IMR-90 (cell line): Measurements from ENCODE around the gene NEO1. TPM values are rescaled to one million over a fixed set of nuclear protein-coding genes. Genes with fewer than 3 reads are reported as not detected.

Experiments used
- ATAC-seq: fragments of 200-7000 bp; cut with Tn5 transposase; 2 replicates; pipeline ENCODE4 v1.9.1; 2020; ENCODE audit warnings: low read depth, mild to moderate bottlenecking, moderate library complexity
- BruUV-seq: library from RNA; stranded (reverse); fragments of 400-500 nt; replicated peaks from 2 replicates; lab custom pipeline; 2021; lab: Mats Ljungman, UMichigan
- CTCF ChIA-PET: fragments of 300-600 bp; formaldehyde crosslinking; extraction: SDS; loops from one replicate; lab custom pipeline; 2021; ENCODE audit warnings: antibody characterized with exemption; lab: Yijun Ruan, JAX
- POLR2A ChIA-PET: fragments of 300-600 bp; sonication (Branson Sonifier 250); formaldehyde crosslinking; loops from one replicate; lab custom pipeline; 2022; ENCODE audit warnings: antibody characterized with exemption; ENCODE audit not compliant: unreplicated experiment; lab: Charles Lee
- DNase-seq: peaks from one replicate; pipeline ENCODE4 v3.0.0; 2013
- H2AFZ ChIP-seq: replicated peaks from 2 replicates; pipeline ENCODE3; 2013; ENCODE audit warnings: low read length, mild to moderate bottlenecking; ENCODE audit not compliant: poor library complexity
- H2AK5ac ChIP-seq: 2 replicates; pipeline ENCODE4 v1.6.1; 2013; ENCODE audit warnings: low read depth, low read length, inconsistent platforms
- H2AK9ac ChIP-seq: replicated peaks from 2 replicates; pipeline ENCODE3; 2013; ENCODE audit warnings: mild to moderate bottlenecking, low read depth, low read length, moderate library complexity; ENCODE audit not compliant: poor library complexity
- H2BK120ac ChIP-seq: 2 replicates; pipeline ENCODE4 v1.6.1; 2013; ENCODE audit warnings: low read depth, low read length, inconsistent platforms
- H2BK15ac ChIP-seq: 3 replicates; pipeline ENCODE4 v1.6.1; 2013; ENCODE audit warnings: low read depth, low read length, inconsistent platforms
- H2BK20ac ChIP-seq: 2 replicates; pipeline ENCODE4 v1.6.1; 2013; ENCODE audit warnings: low read depth, mild to moderate bottlenecking, inconsistent platforms, low read length, moderate library complexity
- H2BK5ac ChIP-seq: 2 replicates; pipeline ENCODE4 v1.6.1; 2013; ENCODE audit warnings: mild to moderate bottlenecking, low read depth, low read length, inconsistent platforms; ENCODE audit not compliant: poor library complexity, severe bottlenecking
- H3K14ac ChIP-seq: replicated peaks from 2 replicates; pipeline ENCODE4 v1.6.1; 2013; ENCODE audit warnings: low read depth, low read length, inconsistent platforms
- H3K18ac ChIP-seq: 2 replicates; pipeline ENCODE4 v1.6.1; 2013; ENCODE audit warnings: low read depth, low read length, control low read depth
- H3K23ac ChIP-seq: 2 replicates; pipeline ENCODE4 v1.6.1; 2013; ENCODE audit warnings: low read depth, low read length, inconsistent platforms
- H3K27ac ChIP-seq: 2 replicates; pipeline ENCODE4 v1.5.1; 2013; ENCODE audit warnings: mild to moderate bottlenecking, control low read depth, low read length; ENCODE audit not compliant: insufficient read depth
- H3K27me3 ChIP-seq: 2 replicates; pipeline ENCODE4 v1.6.1; 2013; ENCODE audit warnings: low read length; ENCODE audit not compliant: control insufficient read depth, insufficient read depth
- H3K36me3 ChIP-seq: 2 replicates; pipeline ENCODE4 v1.6.1; 2013; ENCODE audit warnings: low read length, mixed read lengths; ENCODE audit not compliant: control insufficient read depth, insufficient read depth
- H3K4ac ChIP-seq: 2 replicates; pipeline ENCODE4 v1.6.1; 2013; ENCODE audit warnings: low read depth, low read length, inconsistent platforms
- H3K4me1 ChIP-seq: 2 replicates; pipeline ENCODE4 v1.6.1; 2013; ENCODE audit warnings: low read length, mixed read lengths; ENCODE audit not compliant: control insufficient read depth, insufficient read depth
- H3K4me2 ChIP-seq: 2 replicates; pipeline ENCODE4 v1.6.1; 2013; ENCODE audit warnings: low read depth, mild to moderate bottlenecking, control low read depth, low read length, moderate library complexity
- H3K4me3 ChIP-seq: 2 replicates; pipeline ENCODE4 v1.5.1; 2013; ENCODE audit warnings: low read depth, mild to moderate bottlenecking, control low read depth, low read length, moderate library complexity; ENCODE audit not compliant: insufficient read depth
- H3K56ac ChIP-seq: 2 replicates; pipeline ENCODE4 v1.6.1; 2013; ENCODE audit warnings: low read length, inconsistent platforms; ENCODE audit not compliant: insufficient read depth; ENCODE audit errors: extremely low read depth
- H3K79me1 ChIP-seq, 2 experiments: 2 replicates each; pipeline ENCODE4 v1.6.1; 2013; ENCODE audit warnings: low read length in 2 of 2, inconsistent platforms in 1 of 2, low read depth in 1 of 2
- H3K9ac ChIP-seq: 2 replicates; pipeline ENCODE4 v1.6.1; 2013; ENCODE audit warnings: low read depth, low read length, control low read depth
- H3K9me1 ChIP-seq: 2 replicates; pipeline ENCODE4 v1.6.1; 2013; ENCODE audit warnings: low read length, inconsistent platforms; ENCODE audit not compliant: insufficient read depth
- H3K9me3 ChIP-seq: 2 replicates; pipeline ENCODE4 v1.6.1; 2013; ENCODE audit warnings: low read length; ENCODE audit not compliant: control insufficient read depth, insufficient read depth
- H4K20me1 ChIP-seq: 2 replicates; pipeline ENCODE4 v1.6.1; 2013; ENCODE audit warnings: low read length, inconsistent platforms; ENCODE audit not compliant: insufficient read depth
- H4K5ac ChIP-seq: 2 replicates; pipeline ENCODE4 v1.6.1; 2013; ENCODE audit warnings: mild to moderate bottlenecking, low read depth, low read length, control low read depth
- H4K8ac ChIP-seq, 2 experiments: 2 replicates each; pipeline ENCODE4 v1.6.1; 2013; ENCODE audit warnings: low read depth in 2 of 2, low read length in 2 of 2, control low read depth in 1 of 2, inconsistent platforms in 1 of 2
- H4K91ac ChIP-seq: 2 replicates; pipeline ENCODE4 v1.6.1; 2013; ENCODE audit warnings: low read depth, low read length, inconsistent platforms; ENCODE audit not compliant: insufficient read depth
- CEBPB ChIP-seq: IDR thresholded peaks from 2 replicates; pipeline ENCODE4 v1.6.1; 2012; ENCODE audit warnings: low read depth, low read length, improper control_type of control experiment
- CHD1 ChIP-seq: IDR thresholded peaks from 2 replicates; pipeline ENCODE4 v1.6.1; 2012; ENCODE audit warnings: low read depth, low read length, improper control_type of control experiment
- CTCF ChIP-seq: conservative IDR thresholded peaks from 2 replicates; pipeline ENCODE4 v1.5.1; 2012; ENCODE audit warnings: mild to moderate bottlenecking, low read depth, low read length, improper control_type of control experiment
- MAZ ChIP-seq: IDR thresholded peaks from 2 replicates; pipeline ENCODE4 v1.6.1; 2012; ENCODE audit warnings: low read depth, mild to moderate bottlenecking, low read length, improper control_type of control experiment, moderate library complexity, borderline replicate concordance
- MXI1 ChIP-seq: IDR thresholded peaks from 2 replicates; pipeline ENCODE4 v1.6.1; 2012; ENCODE audit warnings: low read depth, mild to moderate bottlenecking, low read length, moderate library complexity, borderline replicate concordance
- NFE2L2 ChIP-seq: fragments of 150-350 bp; IDR thresholded peaks from 2 replicates; pipeline ENCODE4 v1.6.1; 2016; ENCODE audit warnings: low read depth, mild to moderate bottlenecking, low read length
- POLR2A ChIP-seq: IDR thresholded peaks from 2 replicates; pipeline ENCODE4 v1.6.1; 2012; ENCODE audit warnings: mild to moderate bottlenecking, low read depth, low read length
- RFX5 ChIP-seq: IDR thresholded peaks from 2 replicates; pipeline ENCODE4 v1.8.0; 2012; ENCODE audit warnings: low read depth, mild to moderate bottlenecking, low read length, moderate library complexity
- SMC3 ChIP-seq: fragments of 150-350 bp; IDR thresholded peaks from 2 replicates; pipeline ENCODE4 v1.6.1; 2016; ENCODE audit warnings: low read depth, mild to moderate bottlenecking, antibody characterized with exemption, low read length, moderate library complexity
- WGBS, 2 experiments: methylation state at CpG; one replicate each; pipeline versions ENCODE4 v1.1.5 to v1.1.7; 2013; ENCODE audit warnings: missing lambda C conversion rate in 2 of 2; ENCODE audit not compliant: insufficient read length in 1 of 2; ENCODE audit errors: extremely low coverage in 2 of 2; 5-methylcytosine and 5-hydroxymethylcytosine counted together
- dilution Hi-C: fragments of 300-500 bp; cut with HindIII; formaldehyde crosslinking; loops from one replicate; pipeline ENCODE4 v1.14.3; 2018; ENCODE audit warnings: low sequenced_read_pairs; ENCODE audit not compliant: unreplicated experiment
- in situ Hi-C: fragments of 300-500 bp; cut with MboI; formaldehyde crosslinking; loops from 3 replicates; pipeline ENCODE4 v1.14.3; 2019; ENCODE audit warnings: low sequenced_read_pairs, inconsistent platforms, mixed read lengths
- intact Hi-C: fragments of 100-400 bp; cut with micrococcal nuclease; formaldehyde crosslinking; loops from 2 replicates; pipeline ENCODE4 v1.10.0; 2022
- polyA plus RNA-seq, 3 experiments: library from polyadenylated mRNA; depleted of rRNA; stranded (reverse); fragments of >200 nt; gene quantifications; 2 replicates each; pipeline ENCODE4 v1.2.3, GENCODE V29; 2012; ENCODE audit warnings: low replicate concordance in 1 of 3
- total RNA-seq: library from RNA; depleted of rRNA; stranded (reverse); fragments of >200 nt; gene quantifications from 2 replicates; pipeline ENCODE4 v1.2.3, GENCODE V29; 2012
- TF ChIP-seq, protein P1 (sequence below): fragments of 150-350 bp; IDR thresholded peaks from 2 replicates; pipeline ENCODE4 v1.6.1; 2016; ENCODE audit warnings: low read depth, mild to moderate bottlenecking, low read length, moderate library complexity, borderline replicate concordance
- TF ChIP-seq, protein P2 (sequence below): fragments of 150-350 bp; IDR thresholded peaks from 2 replicates; pipeline ENCODE4 v1.6.1; 2017; ENCODE audit warnings: mild to moderate bottlenecking, antibody characterized with exemption, low read length, low read depth

NEO1 gene
- total and polyA plus RNA-seq, 2 of the 4 experiments (the other 2 are of a cell fraction): 16.3 to 18.5 TPM

- H3K27me3 ChIP-seq: no peaks in the 10 kb centered on the region
- TF ChIP-seq MAZ: no peak
- no peak for TF ChIP-seq SMC3
- TF ChIP-seq CHD1: no peak
- TF ChIP-seq CTCF: no peak
- TF ChIP-seq, protein P1, sequence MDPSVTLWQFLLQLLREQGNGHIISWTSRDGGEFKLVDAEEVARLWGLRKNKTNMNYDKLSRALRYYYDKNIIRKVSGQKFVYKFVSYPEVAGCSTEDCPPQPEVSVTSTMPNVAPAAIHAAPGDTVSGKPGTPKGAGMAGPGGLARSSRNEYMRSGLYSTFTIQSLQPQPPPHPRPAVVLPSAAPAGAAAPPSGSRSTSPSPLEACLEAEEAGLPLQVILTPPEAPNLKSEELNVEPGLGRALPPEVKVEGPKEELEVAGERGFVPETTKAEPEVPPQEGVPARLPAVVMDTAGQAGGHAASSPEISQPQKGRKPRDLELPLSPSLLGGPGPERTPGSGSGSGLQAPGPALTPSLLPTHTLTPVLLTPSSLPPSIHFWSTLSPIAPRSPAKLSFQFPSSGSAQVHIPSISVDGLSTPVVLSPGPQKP: no peak
- TF ChIP-seq RFX5: no peak
- no peak for TF ChIP-seq CEBPB
- no peak for TF ChIP-seq MXI1
- TF ChIP-seq, protein P2, sequence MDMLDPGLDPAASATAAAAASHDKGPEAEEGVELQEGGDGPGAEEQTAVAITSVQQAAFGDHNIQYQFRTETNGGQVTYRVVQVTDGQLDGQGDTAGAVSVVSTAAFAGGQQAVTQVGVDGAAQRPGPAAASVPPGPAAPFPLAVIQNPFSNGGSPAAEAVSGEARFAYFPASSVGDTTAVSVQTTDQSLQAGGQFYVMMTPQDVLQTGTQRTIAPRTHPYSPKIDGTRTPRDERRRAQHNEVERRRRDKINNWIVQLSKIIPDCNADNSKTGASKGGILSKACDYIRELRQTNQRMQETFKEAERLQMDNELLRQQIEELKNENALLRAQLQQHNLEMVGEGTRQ: no peak
- no peak for TF ChIP-seq NFE2L2
- TF ChIP-seq POLR2A: no peak
- no peak overlapping the region for H3K9ac ChIP-seq
- H3K4me2 ChIP-seq: no peak overlapping the region
- H3K18ac ChIP-seq: no peak overlapping the region
- H3K14ac ChIP-seq: no peak overlapping the region
- no peak overlapping the region for H2BK120ac ChIP-seq
- in situ Hi-C loops (no loop called here), dilution Hi-C loops (no loop called here), intact Hi-C loops (no loop called here)
- no peaks in the 10 kb centered on the region for H4K20me1 ChIP-seq
- H3K4me1 ChIP-seq: no peaks in the 10 kb centered on the region
- WGBS, 2 experiments: no CpG with 5 or more reads among the region's 1 CpG
- ChIA-PET CTCF (no interaction called here), POLR2A (no interaction called here)
- H3K56ac ChIP-seq: no peak overlapping the region
- H4K5ac ChIP-seq: no peak overlapping the region
- DNase-seq (no peak), ATAC-seq (no peak)
- H3K27ac ChIP-seq: no peak overlapping the region
- no peak overlapping the region for H3K4ac ChIP-seq
- no peaks in the 10 kb centered on the region for H3K9me3 ChIP-seq
- H2BK15ac ChIP-seq: no peak overlapping the region
- H3K9me1 ChIP-seq: no peaks in the 10 kb centered on the region; the same call in 1 of the 2 replicates
- no peak overlapping the region for H2AK9ac ChIP-seq
- H3K79me1 ChIP-seq: no peaks in the 10 kb centered on the region
- no peak overlapping the region for H3K23ac ChIP-seq
- no peak overlapping the region for H4K8ac ChIP-seq
- H2AK5ac ChIP-seq: no peak overlapping the region
- H2BK20ac ChIP-seq: no peak overlapping the region
- no peaks in the 10 kb centered on the region; the same call in 1 of the 2 replicates for H3K36me3 ChIP-seq
- no TSS peak for BruUV-seq
- no peak overlapping the region for H2BK5ac ChIP-seq
- H4K91ac ChIP-seq: no peak overlapping the region
- no peak overlapping the region for H3K4me3 ChIP-seq
- H2AFZ ChIP-seq: no peak overlapping the region
These were observed 78.6 kb downstream of the NEO1 start for GRCh38 chr15:73130830-73131229.
